LNCaP clone FGC (cell line): ENCODE measurements around the gene TM4SF1.

Source experiments
- DNase-seq: peaks from one replicate; pipeline ENCODE4 v3.0.0-alpha.2; 2011; ENCODE audit warnings: low read depth
- H3K4me3 ChIP-seq: 2 replicates; pipeline ENCODE4 v1.5.1; 2011; ENCODE audit warnings: mild to moderate bottlenecking, low read depth, low read length, control low read depth
- TF ChIP-seq, protein P1 (sequence below): IDR thresholded peaks from 2 replicates; pipeline ENCODE4 v1.5.1; 2012; ENCODE audit warnings: mild to moderate bottlenecking; ENCODE audit not compliant: control insufficient read depth, insufficient read depth; ENCODE audit errors: extremely low read depth

The TM4SF1 gene

DNA sequence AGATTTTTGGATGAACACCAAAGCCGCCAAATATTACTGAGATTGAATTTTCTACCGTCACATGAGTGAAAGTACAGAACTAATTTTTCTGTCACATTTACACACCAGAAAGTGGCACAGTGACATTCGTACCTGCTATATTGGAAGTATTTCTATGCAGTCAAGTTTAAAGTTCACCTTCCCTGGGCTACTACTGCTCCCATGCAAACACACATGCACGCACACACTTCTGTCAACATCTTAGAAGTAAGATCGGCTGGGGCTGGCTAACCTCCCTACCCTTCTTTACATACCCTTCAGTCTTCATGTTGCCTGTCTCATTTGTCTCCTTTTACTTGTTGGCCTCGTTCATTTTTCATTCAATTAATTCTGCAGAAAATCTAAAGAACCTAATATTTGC is 19.0 kb upstream of the TM4SF1 start:
- TF ChIP-seq, protein P1, sequence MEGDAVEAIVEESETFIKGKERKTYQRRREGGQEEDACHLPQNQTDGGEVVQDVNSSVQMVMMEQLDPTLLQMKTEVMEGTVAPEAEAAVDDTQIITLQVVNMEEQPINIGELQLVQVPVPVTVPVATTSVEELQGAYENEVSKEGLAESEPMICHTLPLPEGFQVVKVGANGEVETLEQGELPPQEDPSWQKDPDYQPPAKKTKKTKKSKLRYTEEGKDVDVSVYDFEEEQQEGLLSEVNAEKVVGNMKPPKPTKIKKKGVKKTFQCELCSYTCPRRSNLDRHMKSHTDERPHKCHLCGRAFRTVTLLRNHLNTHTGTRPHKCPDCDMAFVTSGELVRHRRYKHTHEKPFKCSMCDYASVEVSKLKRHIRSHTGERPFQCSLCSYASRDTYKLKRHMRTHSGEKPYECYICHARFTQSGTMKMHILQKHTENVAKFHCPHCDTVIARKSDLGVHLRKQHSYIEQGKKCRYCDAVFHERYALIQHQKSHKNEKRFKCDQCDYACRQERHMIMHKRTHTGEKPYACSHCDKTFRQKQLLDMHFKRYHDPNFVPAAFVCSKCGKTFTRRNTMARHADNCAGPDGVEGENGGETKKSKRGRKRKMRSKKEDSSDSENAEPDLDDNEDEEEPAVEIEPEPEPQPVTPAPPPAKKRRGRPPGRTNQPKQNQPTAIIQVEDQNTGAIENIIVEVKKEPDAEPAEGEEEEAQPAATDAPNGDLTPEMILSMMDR, result no peak
- DNase-seq, result no peak
- no peak overlapping the region for H3K4me3 ChIP-seq

DNA sequence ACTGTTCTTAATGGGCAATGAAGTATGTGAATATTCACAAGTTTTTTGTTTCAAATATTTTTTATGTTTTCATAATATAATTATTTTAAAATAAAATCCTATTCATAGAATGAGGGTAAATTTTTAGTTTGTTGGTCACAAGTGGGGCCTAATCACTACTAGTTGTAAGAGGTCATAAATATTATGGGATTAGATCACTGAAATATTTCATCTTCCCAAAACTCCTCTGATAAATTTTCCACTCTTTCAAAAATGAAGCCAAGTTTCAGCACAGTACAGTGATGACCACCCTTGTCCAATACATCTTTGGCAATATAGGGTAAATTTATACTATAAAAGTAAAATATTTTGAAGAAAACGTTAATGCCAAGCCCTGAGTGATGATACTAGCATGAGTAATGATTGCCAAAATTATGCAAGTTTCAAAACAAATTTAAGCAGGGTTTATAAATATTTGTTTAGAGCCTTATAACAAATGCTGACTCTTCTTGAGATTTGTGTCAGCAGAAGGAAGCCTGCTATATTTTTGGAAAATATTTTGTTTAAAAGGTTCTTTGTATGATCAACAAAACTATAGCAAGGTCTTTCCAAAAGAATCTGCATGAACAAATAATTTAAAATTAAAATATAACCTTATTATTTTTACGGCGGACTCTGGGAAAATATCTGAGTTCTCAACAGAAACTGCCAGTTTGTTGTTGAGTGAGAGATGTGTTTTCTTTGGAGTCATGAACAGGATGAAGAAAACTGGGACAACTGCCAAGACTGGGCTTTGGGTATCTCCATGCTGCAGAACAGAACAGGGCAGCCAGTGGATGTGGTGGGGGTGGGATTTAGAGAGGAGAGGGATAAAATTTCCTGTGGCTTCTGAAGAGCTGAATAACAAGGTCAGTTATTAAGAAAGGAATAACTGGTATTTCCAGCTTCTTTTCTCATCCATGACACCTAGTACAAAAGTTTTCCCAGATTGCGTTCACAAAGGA is 17.9 kb upstream of the TM4SF1 start:
- TF ChIP-seq, protein P1, result no peak
- H3K4me3 ChIP-seq, result no peak overlapping the region
- peak; percentile 87 for DNase-seq

DNA sequence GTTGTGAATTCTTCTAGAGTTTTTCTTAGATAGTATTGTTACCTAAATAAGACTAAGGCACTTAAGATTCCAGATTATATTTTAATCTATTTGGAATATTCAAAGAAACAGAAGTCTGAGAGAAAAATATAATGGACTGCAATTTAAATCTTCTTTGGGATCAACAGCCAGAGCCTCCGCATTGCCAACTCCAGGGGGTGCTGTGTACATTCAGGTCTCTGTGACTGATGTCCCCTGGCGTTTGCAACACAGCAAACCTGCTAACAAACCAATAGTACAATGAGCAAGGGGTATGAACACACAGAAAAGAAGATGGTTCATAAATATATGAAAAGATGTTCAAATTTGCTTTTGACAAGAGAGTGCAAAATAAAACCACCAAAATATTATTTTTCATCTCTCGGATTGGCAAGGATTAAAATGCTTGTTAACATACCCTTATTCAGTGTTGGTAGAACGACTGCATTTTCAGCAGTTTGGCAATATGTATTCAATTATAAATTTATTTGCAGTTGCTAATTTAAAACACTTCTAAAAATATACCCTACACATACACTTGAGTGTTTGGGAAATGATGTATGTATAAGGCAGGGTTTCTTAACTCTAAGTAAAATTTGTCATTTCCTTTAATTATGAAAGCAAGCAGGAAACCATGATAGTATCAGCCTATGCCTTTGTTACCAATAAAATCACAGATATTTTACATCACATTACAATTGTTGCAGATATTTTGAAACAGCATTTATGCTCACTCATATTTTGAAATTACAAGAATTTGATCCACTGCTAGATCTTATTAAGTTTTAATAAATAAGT is 16.1 kb upstream of the TM4SF1 start:
- H3K4me3 ChIP-seq, result no peak overlapping the region
- peak; percentile 61 for DNase-seq
- TF ChIP-seq, protein P1, result peak; percentile 90

GRCh38 chr3:149391960-149392359 is 14.5 kb upstream of the TM4SF1 start:
- H3K4me3 ChIP-seq, result no peak overlapping the region
- TF ChIP-seq, protein P1, result no peak
- no peak for DNase-seq

DNA sequence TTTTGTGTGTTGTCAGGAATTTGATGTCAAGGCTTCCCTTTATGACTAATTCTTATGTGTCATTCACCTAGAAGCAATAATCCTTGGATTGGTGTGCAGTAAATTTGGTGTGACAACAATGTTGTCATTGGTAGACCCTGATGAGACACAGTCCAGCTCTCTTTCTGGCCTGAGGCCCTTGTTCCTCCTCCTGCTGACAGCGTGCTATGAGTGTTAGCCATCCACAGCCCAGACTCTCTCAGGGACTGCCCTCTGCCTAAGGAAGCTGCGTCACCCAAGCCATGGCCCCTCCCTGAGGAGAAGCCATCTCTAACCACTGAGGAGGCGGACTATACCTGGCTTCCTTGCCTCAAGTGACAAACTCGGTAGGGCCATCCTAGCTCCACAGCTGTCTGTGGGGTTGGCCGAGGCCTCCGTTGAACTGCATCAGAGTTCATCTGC is 13.3 kb upstream of the TM4SF1 start:
- DNase-seq, result no peak

DNA sequence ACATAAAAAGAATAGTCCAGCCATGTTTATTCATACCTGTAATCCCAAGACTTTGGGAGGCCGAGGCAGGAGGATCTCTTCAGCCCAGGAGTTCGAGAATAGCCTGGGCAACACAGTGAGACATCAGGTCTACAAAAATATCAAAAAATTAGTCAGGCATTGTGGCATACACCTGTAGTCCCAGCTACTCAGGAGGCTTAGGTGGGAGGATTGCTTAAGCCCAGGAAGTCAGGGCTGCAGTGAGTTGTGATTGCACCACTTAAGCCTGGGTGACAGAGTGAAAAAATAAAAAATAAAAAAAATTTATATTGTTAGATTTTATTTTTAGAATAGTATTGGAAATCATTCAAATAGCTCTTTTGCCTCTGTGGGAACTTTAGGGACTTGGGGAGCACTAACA is 12.8 kb upstream of the TM4SF1 start:
- H3K4me3 ChIP-seq, result no peak overlapping the region
- DNase-seq, result no peak
- TF ChIP-seq, protein P1, result no peak

More for the DNA sequence above, 13.3 kb upstream of the TM4SF1 start:
- TF ChIP-seq, protein P1, result no peak
- H3K4me3 ChIP-seq, result no peak overlapping the region
